Karpas-422 (cell line): ENCODE measurements around the gene SPATA1. TPM values are rescaled to one million over a fixed set of nuclear protein-coding genes. Genes with fewer than 3 reads are reported as not detected.

Source experiments
- DNase-seq: peaks from one replicate; pipeline ENCODE4 v3.0.0-alpha.2; 2015
- H2AFZ ChIP-seq: fragments of 200-600 bp; sonication (generic); 2 replicates; pipeline ENCODE4 v1.6.1; 2014; ENCODE audit warnings: antibody characterized with exemption, low read length, mixed read lengths
- H3K27ac ChIP-seq: fragments of 200-600 bp; sonication (generic); 2 replicates; pipeline ENCODE4 v1.5.1; 2014; ENCODE audit warnings: mild to moderate bottlenecking, low read length, moderate library complexity
- H3K27me3 ChIP-seq: fragments of 200-600 bp; sonication (generic); 2 replicates; pipeline ENCODE4 v1.6.1; 2014; ENCODE audit warnings: low read length, mixed read lengths
- H3K36me3 ChIP-seq: fragments of 200-600 bp; sonication (generic); 2 replicates; pipeline ENCODE4 v1.6.1; 2014; ENCODE audit warnings: low read length, mixed read lengths; ENCODE audit not compliant: insufficient read depth
- H3K4me1 ChIP-seq: fragments of 200-600 bp; sonication (generic); 2 replicates; pipeline ENCODE4 v1.6.1; 2014; ENCODE audit warnings: mild to moderate bottlenecking, low read length, mixed read lengths
- H3K4me2 ChIP-seq: fragments of 200-600 bp; sonication (generic); 2 replicates; pipeline ENCODE4 v1.6.1; 2014; ENCODE audit warnings: low read length, low read depth, mild to moderate bottlenecking; ENCODE audit not compliant: poor library complexity, severe bottlenecking
- H3K4me3 ChIP-seq: fragments of 200-600 bp; sonication (generic); 2 replicates; pipeline ENCODE4 v1.5.1; 2014; ENCODE audit warnings: mild to moderate bottlenecking, antibody characterized with exemption, low read length, mixed read lengths
- H3K79me2 ChIP-seq: fragments of 200-600 bp; sonication (generic); 2 replicates; pipeline ENCODE4 v1.6.1; 2014; ENCODE audit warnings: mild to moderate bottlenecking, low read length, mixed read lengths
- H3K9ac ChIP-seq: fragments of 200-600 bp; sonication (generic); 2 replicates; pipeline ENCODE4 v1.6.0; 2014; ENCODE audit warnings: low read length
- H3K9me2 ChIP-seq: fragments of 200-600 bp; sonication (generic), shearing (Covaris generic); replicated peaks from 2 replicates; pipeline ENCODE4 v1.6.0; 2014; ENCODE audit warnings: mild to moderate bottlenecking, low read length, moderate library complexity; ENCODE audit not compliant: insufficient read depth
- H3K9me3 ChIP-seq: fragments of 300-700, 200-600 bp; sonication (generic); 2 replicates; pipeline ENCODE4 v1.6.1; 2014; ENCODE audit warnings: low read length, mixed read lengths
- H4K20me1 ChIP-seq: fragments of 200-600 bp; sonication (generic); 2 replicates; pipeline ENCODE4 v1.6.1; 2014; ENCODE audit warnings: mild to moderate bottlenecking, antibody characterized with exemption, low read length, low read depth; ENCODE audit not compliant: insufficient read depth
- total RNA-seq: library from RNA; depleted of rRNA; stranded (reverse); fragments of >200 nt; shearing (Covaris generic); gene quantifications from 2 replicates; pipeline ENCODE4 v1.2.3, GENCODE V29; 2014; ENCODE audit warnings: low replicate concordance; rRNA removed

The SPATA1 gene
- total RNA-seq, 1 experiment from 2014 or later: 3.6 TPM

GRCh38 chr1:84613887-84614286 lies 107.7 kb downstream of the SPATA1 start:
- H3K9ac ChIP-seq: no peak overlapping the region
- no peaks in the 10 kb centered on the region for H3K9me3 ChIP-seq
- H3K4me3 ChIP-seq: no peak overlapping the region
- H3K27ac ChIP-seq: no peak overlapping the region
- H3K4me2 ChIP-seq: no peak overlapping the region
- no peaks in the 10 kb centered on the region for H3K9me2 ChIP-seq
- H3K36me3 ChIP-seq: no peaks in the 10 kb centered on the region
- H3K79me2 ChIP-seq: no peaks in the 10 kb centered on the region
- no peaks in the 10 kb centered on the region for H4K20me1 ChIP-seq
- no peaks in the 10 kb centered on the region for H3K4me1 ChIP-seq
- no peak for DNase-seq
- no peak overlapping the region for H2AFZ ChIP-seq
- no peaks in the 10 kb centered on the region for H3K27me3 ChIP-seq

DNA sequence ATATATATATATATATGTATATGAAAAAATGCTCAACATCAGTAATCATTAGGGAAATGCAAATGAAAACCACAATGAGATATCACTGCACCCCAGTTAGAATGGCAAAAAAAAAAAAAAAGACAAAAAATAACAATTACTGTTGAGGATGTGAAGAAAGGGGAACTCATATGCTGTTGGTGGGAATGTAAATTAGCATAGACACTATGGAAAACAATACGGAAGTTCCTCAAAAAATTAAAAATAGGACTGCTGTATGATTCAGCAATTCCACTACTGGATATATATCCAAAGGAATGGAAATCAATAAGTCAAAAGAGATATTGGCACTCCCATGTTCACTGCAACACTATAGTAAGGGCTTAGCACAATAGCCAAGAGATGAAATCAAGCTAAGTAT lies 109.6 kb downstream of the SPATA1 start:
- H4K20me1 ChIP-seq: no peaks in the 10 kb centered on the region
- no peak overlapping the region for H3K4me3 ChIP-seq
- H3K36me3 ChIP-seq: no peaks in the 10 kb centered on the region
- H3K9me3 ChIP-seq: no peaks in the 10 kb centered on the region
- no peak overlapping the region for H3K9ac ChIP-seq
- no peak overlapping the region for H3K27ac ChIP-seq
- H3K27me3 ChIP-seq: no peaks in the 10 kb centered on the region
- DNase-seq: no peak
- H3K79me2 ChIP-seq: no peaks in the 10 kb centered on the region
- H3K9me2 ChIP-seq: no peaks in the 10 kb centered on the region
- no peak overlapping the region for H3K4me2 ChIP-seq
- no peak overlapping the region for H2AFZ ChIP-seq
- peaks cover 10% of the 10 kb centered on the region for H3K4me1 ChIP-seq

Other genes starting within 250 kb of the SPATA1 start
- gene SAMD13, start 204.7 kb upstream of the SPATA1 start, total RNA-seq: 1.6 and 3.1 TPM in 2 replicates
- gene DNASE2B, start 107.9 kb upstream of the SPATA1 start, total RNA-seq: not detected in 2 replicates
- 60.9 and 70.8 TPM in 2 replicates for gene RPF1, start 27.1 kb upstream of the SPATA1 start, total RNA-seq
- gene GNG5, start 195 bp downstream of the SPATA1 start, total RNA-seq: 16.1 and 79.1 TPM in 2 replicates
- gene CTBS, start 68.1 kb downstream of the SPATA1 start, total RNA-seq: 5.7 and 19.2 TPM in 2 replicates
- 21.4 and 29.0 TPM in 2 replicates for gene SSX2IP, start 184.1 kb downstream of the SPATA1 start, total RNA-seq